OCI-LY3 (cell line): ENCODE measurements around the gene HOXB3.

Experiments
- H2AFZ ChIP-seq: fragments of 200-600, 300-600 bp; shearing (Covaris generic); 2 replicates; pipeline ENCODE4 v1.6.0; 2014; ENCODE audit warnings: antibody characterized with exemption, low read depth, low read length
- H3K27ac ChIP-seq: fragments of 200-600, 300-600 bp; sonication (generic); 2 replicates; pipeline ENCODE4 v1.5.1; 2014; ENCODE audit warnings: mild to moderate bottlenecking, low read length, moderate library complexity, mixed read lengths
- H3K27me3 ChIP-seq: fragments of 200-600, 300-600 bp; sonication (generic); 2 replicates; pipeline ENCODE4 v1.6.1; 2014; ENCODE audit warnings: low read depth, low read length, mixed read lengths
- H3K36me3 ChIP-seq: fragments of 200-600, 300-600 bp; sonication (generic); replicated peaks from 2 replicates; pipeline ENCODE3; 2014; ENCODE audit warnings: low read depth, low read length, mixed read lengths
- H3K4me1 ChIP-seq: fragments of 300-600, 200-600 bp; sonication (generic); 2 replicates; pipeline ENCODE4 v1.6.1; 2014; ENCODE audit warnings: low read length, mixed read lengths
- H3K4me2 ChIP-seq: fragments of 200-600, 300-600 bp; sonication (generic); 2 replicates; pipeline ENCODE4 v1.6.1; 2014; ENCODE audit warnings: low read length, mixed read lengths
- H3K4me3 ChIP-seq: fragments of 300-600, 200-600 bp; sonication (generic); 2 replicates; pipeline ENCODE4 v1.5.1; 2014; ENCODE audit warnings: antibody characterized with exemption, mild to moderate bottlenecking, low read length, moderate library complexity
- H3K79me2 ChIP-seq: fragments of 300-600, 200-600 bp; shearing (Covaris generic); 2 replicates; pipeline ENCODE4 v1.6.1; 2014; ENCODE audit warnings: mild to moderate bottlenecking, low read length, mixed read lengths
- H3K9ac ChIP-seq: fragments of 300-600, 200-600 bp; shearing (Covaris generic); 2 replicates; pipeline ENCODE4 v1.6.0; 2014; ENCODE audit warnings: mild to moderate bottlenecking, low read length, moderate library complexity
- H3K9me3 ChIP-seq: fragments of 200-600, 300-600 bp; shearing (Covaris generic); 2 replicates; pipeline ENCODE4 v1.6.1; 2014; ENCODE audit warnings: low read length, mixed read lengths; ENCODE audit not compliant: insufficient read depth
- H4K20me1 ChIP-seq: fragments of 200-600, 300-600 bp; sonication (generic); 2 replicates; pipeline ENCODE4 v1.6.1; 2016; ENCODE audit warnings: low read length, mixed read lengths; ENCODE audit not compliant: insufficient read depth
- CTCF ChIP-seq: fragments of 200-600, 300-600 bp; sonication (generic); IDR thresholded peaks from 2 replicates; pipeline ENCODE4 v1.5.1; 2014; ENCODE audit warnings: antibody characterized with exemption, low read length, low read depth
- EZH2phosphoT487 ChIP-seq: fragments of 200-600 bp; shearing (Covaris generic); IDR thresholded peaks from 2 replicates; pipeline ENCODE4 v1.6.1; 2018; ENCODE audit warnings: antibody characterized with exemption, mixed run types, low read depth

HOXB3 gene

GRCh38 chr17:48558057-48558830, 31.8 kb downstream of the HOXB3 start:
- peaks cover 39% of the 10 kb centered on the region for H3K79me2 ChIP-seq
- no peak overlapping the region for H3K4me2 ChIP-seq
- no peak overlapping the region for H3K27ac ChIP-seq
- no peaks in the 10 kb centered on the region for H3K9me3 ChIP-seq
- no peaks in the 10 kb centered on the region for H4K20me1 ChIP-seq
- H3K4me1 ChIP-seq = peaks cover 51% of the 10 kb centered on the region
- H2AFZ ChIP-seq = no peak overlapping the region
- TF ChIP-seq EZH2phosphoT487 (no peak), CTCF (no peak)
- H3K4me3 ChIP-seq = no peak overlapping the region
- H3K27me3 ChIP-seq = no peaks in the 10 kb centered on the region
- H3K36me3 ChIP-seq = peaks cover 16% of the 10 kb centered on the region
- H3K9ac ChIP-seq = no peak overlapping the region

- peak overlapping the region; percentile 32 for H3K4me2 ChIP-seq
- H3K79me2 ChIP-seq = peaks cover 36% of the 10 kb centered on the region
- peaks cover 13% of the 10 kb centered on the region for H3K36me3 ChIP-seq
- TF ChIP-seq CTCF = no peak
- TF ChIP-seq EZH2phosphoT487 = no peak
- no peaks in the 10 kb centered on the region for H3K27me3 ChIP-seq
- H3K9me3 ChIP-seq = no peaks in the 10 kb centered on the region
- H2AFZ ChIP-seq = no peak overlapping the region
- H4K20me1 ChIP-seq = no peaks in the 10 kb centered on the region
- no peak overlapping the region; the same call in 1 of the 2 replicates for H3K27ac ChIP-seq
- H3K4me1 ChIP-seq = peaks cover 49% of the 10 kb centered on the region
- no peak overlapping the region for H3K4me3 ChIP-seq
- peak overlapping the region; percentile 48; the same call in 1 of the 2 replicates for H3K9ac ChIP-seq
Observed at GRCh38 chr17:48556576-48557401, 33.3 kb downstream of the HOXB3 start.

- peak overlapping the region; percentile 48; the same call in 1 of the 2 replicates for H3K9ac ChIP-seq
- H3K4me1 ChIP-seq = peaks cover 47% of the 10 kb centered on the region
- H3K4me2 ChIP-seq = peak overlapping the region; percentile 32
- TF ChIP-seq CTCF = no peak
- no peak for TF ChIP-seq EZH2phosphoT487
- H4K20me1 ChIP-seq = no peaks in the 10 kb centered on the region
- peak overlapping the region; percentile 63 for H3K4me3 ChIP-seq
- no peak overlapping the region for H3K27ac ChIP-seq
- no peak overlapping the region for H2AFZ ChIP-seq
- no peaks in the 10 kb centered on the region for H3K9me3 ChIP-seq
- peaks cover 13% of the 10 kb centered on the region for H3K36me3 ChIP-seq
- no peaks in the 10 kb centered on the region for H3K27me3 ChIP-seq
- H3K79me2 ChIP-seq = peaks cover 34% of the 10 kb centered on the region
Observed at GRCh38 chr17:48556229-48556575, 33.8 kb downstream of the HOXB3 start.
